Left renal cortex interstitium (tissue), 4 donors: Measurements from ENCODE around the gene CLDN17. TPM values are rescaled to one million over a fixed set of nuclear protein-coding genes. Genes with fewer than 3 reads are reported as not detected.

ENCODE experiments used
- DNase-seq, 4 donors: peaks; one replicate each; pipeline ENCODE4 v3.0.0-alpha.2; 2013; ENCODE audit warnings: low read depth in 4 of 4, low spot score in 2 of 4, missing footprints in 1 of 4
- polyA plus RNA-seq, 4 donors: library from polyadenylated mRNA; unstranded; fragments of 120-200 nt; gene quantifications; one replicate each; pipeline ENCODE4 v1.2.1, GENCODE V29; 2013; ENCODE audit not compliant: insufficient read length in 4 of 4

Gene CLDN17
- polyA plus RNA-seq, 4 donors = not detected

- DNase-seq = no peak
These were observed 37.4 kb downstream of the CLDN17 start for GRCh38 chr21:30129246-30129645.

- DNase-seq = no peak
These were observed 40.0 kb downstream of the CLDN17 start for GRCh38 chr21:30126576-30126975.

- DNase-seq = no peak
These were observed 49.0 kb downstream of the CLDN17 start for GRCh38 chr21:30117631-30118030.

- no peak for DNase-seq
These were observed 50.1 kb downstream of the CLDN17 start for GRCh38 chr21:30116479-30116878.

Other genes starting within 250 kb of the CLDN17 start
- 1 to 10 TPM; 1.4 to 1.9 (median 1.5) TPM for gene GRIK1, start 226.8 kb downstream of the CLDN17 start, polyA plus RNA-seq
- gene CLDN8, start 49.3 kb upstream of the CLDN17 start, polyA plus RNA-seq = 100 to 1,000 TPM in 1 of 4 donors, 10 to 100 TPM in 3; 42.1 to 110 (median 60.0) TPM
- not detected for gene KRTAP24-1, start 116.1 kb upstream of the CLDN17 start, polyA plus RNA-seq
- not detected for gene KRTAP25-1, start 122.7 kb upstream of the CLDN17 start, polyA plus RNA-seq
- gene KRTAP26-1, start 153.5 kb upstream of the CLDN17 start, polyA plus RNA-seq = not detected
- not detected for gene KRTAP27-1, start 170.9 kb upstream of the CLDN17 start, polyA plus RNA-seq
- not detected for gene KRTAP23-1, start 181.8 kb upstream of the CLDN17 start, polyA plus RNA-seq
- gene KRTAP13-2, start 205.5 kb upstream of the CLDN17 start, polyA plus RNA-seq = not detected
- not detected for gene KRTAP13-1, start 229.2 kb upstream of the CLDN17 start, polyA plus RNA-seq